Amygdala (tissue), 56 donors: ENCODE results near the gene MYADML2.

ENCODE experiments used
- DNase-seq, 56 donors: peaks; one replicate each; lab custom pipeline; 2025; lab: John Stamatoyannopoulos, UW

Gene MYADML2

GRCh38 chr17:81980122-81980521 lies 33.1 kb upstream of the MYADML2 start:
- DNase-seq: no peak

DNA sequence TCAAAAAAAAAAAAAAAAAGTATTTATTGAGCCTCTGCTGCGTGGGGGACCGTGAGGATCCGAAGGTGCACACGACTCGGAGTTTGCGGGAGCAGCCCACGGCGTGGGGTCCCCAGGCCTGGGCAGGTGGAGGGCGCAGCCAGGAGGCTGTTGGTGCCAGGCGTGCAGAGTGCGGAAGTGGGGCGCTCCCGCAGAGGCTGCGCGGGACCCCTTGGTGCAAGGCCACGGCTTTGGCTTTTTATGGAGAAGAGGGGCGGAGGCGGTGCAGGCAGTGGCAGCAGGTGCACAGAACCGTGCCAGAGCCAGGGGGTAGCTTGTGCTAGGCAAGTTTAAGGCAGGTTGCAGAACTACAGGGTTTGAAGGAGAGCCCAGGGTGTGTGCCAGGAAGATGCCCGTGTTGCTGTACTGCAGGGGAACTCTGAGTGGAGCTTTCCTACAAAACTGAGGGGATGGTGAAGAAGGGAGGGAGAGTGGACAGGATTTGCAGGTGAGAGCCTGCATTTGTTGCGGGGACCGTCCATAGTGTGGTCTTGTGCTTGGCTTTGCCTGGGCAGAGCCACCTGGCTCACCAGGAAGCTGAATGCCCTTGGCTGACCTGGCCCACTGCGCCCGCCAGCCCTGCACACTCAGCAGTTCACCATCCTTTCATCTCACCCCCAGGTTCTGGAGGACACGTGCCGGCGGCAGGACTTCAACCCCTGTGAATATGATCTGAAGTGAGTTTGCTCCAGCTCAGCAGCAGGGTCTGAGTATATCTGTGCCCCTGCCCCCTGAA lies 31.7 kb upstream of the MYADML2 start:
- DNase-seq: no peak

- peak in 54 of 56 donors; percentile 40 to 91 (median 77) for DNase-seq
Observed at GRCh38 chr17:81977211-81977808, 30.3 kb upstream of the MYADML2 start, which contains the start of gene ASPSCR1. Gene ASPSCR1, plus strand, starts transcription at chr17:81977629. Its CDS starts 18 bp downstream, at chr17:81977647.

DNA sequence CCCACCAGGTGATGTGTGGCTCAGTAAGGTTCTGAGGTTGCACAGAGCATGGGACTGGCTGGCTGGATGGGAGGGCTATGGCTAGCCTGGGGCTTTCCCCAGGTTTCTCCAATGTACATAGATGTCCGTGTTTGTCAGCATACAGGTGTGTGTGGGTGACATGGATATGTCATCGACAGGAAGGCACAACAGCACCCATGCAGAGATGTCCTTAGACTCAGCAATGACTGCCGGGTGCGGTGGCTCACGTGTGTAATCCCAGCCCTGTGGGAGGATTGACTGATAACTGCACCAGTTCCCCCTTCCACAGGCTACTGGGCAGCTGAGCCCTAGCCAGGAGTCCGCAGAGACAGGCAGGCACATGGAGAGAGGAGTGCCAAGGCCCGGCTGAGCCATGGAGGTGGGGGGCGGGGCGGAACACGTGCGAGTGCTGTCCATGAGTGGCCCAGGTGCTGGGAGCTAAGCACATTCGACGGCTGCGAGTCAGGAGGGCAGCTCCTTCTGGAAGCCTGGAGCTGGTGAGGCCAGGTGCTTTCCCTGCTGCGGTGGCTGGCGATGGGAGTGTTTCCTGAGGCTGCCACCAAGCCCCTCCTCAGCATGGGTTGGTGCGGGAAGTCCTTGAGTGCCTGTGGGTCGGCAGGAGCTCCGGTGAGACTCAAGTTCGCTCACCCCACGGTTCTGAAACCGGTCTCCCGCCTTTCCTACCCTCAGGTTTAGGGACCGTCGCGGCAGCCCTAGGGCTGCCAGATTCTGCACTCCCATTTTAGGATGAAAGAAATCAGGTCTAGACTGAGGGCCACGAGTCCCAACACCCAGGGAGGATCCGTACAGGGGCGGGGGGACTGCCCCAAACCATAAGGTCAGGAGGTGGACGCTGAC lies 29.5 kb upstream of the MYADML2 start:
- DNase-seq: no peak

DNA sequence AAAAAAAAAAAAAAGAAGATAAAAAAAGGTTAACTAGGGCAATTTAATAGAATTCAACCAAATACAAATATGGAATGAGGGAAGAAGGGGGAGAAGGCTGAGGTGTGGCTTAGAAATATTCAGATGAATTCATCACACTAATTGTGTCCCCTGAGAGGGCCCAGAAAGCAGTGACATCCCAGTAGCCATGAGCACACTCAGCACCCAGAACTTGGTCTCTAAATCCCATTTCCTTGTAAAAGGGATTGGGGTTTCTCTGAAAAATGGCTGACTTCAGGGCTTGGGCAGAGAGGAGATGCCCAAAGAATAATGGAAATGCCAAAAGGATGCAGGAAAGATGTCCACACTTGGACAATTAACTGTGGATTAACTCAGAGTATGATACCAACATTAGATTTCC lies 26.4 kb upstream of the MYADML2 start:
- DNase-seq: no peak

GRCh38 chr17:81968850-81969812 lies 22.1 kb upstream of the MYADML2 start:
- DNase-seq: no peak

- DNase-seq: no peak
Observed at GRCh38 chr17:81968396-81968745, 21.3 kb upstream of the MYADML2 start.

- DNase-seq: peak in 55 of 56 donors; percentile 20 to 91 (median 79)
Observed at GRCh38 chr17:81967533-81968395, 20.7 kb upstream of the MYADML2 start.

DNA sequence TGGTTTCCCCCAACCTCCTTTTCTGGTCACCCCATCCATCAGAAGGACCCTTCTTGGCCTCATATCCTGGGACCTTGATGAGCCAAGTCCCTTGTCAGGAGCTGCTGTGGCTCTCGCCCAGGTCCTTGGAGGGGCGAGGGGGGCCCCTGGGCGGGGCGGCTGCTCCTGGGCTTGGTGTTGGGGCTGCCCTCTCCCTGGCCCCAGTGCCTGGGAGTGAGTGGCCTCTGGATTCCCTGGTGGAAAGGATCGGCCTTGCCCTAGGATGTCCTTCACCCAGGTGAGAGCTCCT lies 20.2 kb upstream of the MYADML2 start:
- no peak for DNase-seq

DNA sequence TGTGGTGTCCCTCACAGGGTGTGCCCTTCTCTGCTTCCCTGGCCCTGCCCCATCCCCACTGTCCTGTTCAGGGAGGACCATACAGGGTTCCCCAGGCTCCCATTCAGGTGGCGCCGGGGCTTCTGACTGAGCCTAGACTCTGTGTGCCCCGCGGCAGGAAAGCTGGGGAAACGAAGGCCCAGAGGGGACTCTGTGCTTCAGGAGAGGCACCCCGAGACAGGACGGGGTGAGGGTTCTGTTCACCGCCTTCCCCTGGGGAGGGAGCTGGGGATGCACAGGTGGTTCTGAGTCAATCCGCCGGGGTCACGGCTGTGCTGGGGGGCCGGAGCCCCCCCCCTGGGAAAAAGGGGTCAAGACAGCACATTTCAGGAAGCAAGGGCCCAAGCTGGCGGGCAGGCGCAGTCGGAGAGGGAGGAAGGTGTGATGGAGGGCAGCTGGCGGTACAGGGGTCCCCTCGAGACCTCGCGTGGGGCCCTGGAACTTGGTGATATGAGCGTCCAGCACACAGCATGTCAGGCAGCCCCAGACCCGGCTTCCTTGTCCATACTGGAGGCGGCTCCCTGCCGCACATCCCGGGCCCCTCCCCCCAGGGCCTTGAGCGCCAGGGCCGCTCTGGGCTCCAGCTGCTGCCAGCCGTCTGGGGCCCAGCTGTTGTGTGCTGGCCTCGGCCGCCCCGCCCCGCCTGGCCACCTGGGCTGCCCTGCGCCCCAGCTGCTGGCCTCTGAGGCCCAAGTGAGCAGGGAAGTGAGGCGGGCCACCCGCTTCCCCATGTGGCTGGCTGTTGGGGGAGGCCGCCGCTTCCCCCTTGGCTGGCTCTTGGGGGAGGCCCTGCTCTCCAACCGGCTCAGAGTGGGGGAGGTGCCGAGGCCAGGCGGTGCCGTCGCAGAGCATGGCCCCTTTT lies 19.6 kb upstream of the MYADML2 start:
- peak in 26 of 56 donors; percentile 7 to 62 (median 28) for DNase-seq

DNA sequence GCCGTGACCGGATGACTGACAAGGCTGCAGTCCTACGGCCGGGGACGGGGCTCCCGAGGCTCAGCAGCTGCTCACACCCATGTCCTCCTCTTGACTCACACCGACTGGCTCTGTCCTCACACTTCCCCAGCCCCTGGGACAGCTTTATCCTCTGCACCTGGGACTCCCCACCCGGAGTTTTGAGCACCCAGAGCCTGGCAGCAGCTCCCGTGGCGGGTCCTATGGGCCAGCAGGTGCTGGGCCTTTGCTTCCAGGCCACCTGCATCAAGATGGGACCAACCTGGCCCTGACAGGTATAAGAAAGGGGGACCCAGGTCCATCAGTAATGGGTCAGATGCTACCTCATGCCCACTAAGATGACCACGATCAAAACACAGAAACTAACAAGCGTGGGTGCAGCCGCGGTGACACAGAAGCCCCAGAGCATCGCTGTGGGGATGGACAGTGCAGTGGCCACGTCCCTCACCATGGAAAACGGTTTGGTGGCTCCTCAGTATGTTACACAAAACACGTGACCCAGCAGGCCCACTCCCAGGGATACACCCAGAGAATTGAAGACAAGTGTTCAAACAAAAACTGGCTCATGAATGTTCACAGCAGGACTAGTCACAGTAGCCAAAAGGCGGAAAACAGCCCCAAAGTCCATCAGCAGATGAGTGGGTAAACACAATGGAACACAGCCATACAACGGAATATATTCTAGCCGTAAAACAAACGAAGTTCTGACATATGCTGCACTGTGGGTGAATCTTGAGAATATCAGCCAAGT lies 17.2 kb upstream of the MYADML2 start:
- no peak for DNase-seq

DNA sequence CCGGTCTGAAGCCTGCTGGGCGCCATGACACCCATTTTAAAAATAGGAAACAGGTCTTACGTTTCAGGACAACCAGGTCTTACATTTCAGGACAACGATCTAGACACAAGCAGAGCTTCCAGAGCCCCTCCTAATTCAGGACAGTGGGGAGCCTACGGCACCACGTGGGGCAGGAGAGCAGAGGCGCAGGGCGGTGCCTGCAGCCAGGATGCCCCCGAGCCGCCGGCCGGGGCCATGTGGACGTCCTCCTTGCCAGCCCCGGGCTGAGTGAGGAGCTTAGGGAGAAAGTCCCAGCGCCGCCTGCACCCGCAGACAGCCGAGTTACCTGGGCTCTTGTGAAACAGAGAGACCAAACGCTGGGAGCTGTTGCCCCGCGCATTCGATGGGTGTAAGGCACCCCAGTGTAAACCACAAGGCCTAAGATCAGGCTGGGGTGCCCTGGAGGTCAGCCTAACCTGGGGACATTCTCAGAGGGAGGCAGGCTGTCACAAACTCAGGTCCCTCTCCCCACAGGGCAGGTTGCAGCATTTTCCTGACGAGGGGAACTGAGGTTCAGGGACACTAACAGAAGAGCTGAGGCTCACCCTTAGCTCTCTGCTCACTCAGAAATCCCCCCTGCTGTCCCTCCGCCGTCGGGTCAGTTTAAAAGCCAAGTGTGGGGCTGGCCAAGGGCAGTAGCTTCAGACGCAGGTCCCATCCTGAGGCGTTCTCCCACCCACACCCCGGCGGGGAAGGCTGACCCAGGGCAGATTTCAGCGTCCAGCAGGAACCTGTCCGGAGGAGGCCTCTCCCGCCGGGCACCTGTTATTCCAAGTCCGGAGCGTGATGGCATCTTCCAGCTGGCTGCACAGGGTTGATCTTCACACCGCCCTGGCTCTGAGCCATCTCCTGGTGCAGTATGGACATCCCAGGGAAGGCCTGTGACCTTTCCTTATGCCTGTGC lies 15.7 kb upstream of the MYADML2 start:
- no peak for DNase-seq

DNA sequence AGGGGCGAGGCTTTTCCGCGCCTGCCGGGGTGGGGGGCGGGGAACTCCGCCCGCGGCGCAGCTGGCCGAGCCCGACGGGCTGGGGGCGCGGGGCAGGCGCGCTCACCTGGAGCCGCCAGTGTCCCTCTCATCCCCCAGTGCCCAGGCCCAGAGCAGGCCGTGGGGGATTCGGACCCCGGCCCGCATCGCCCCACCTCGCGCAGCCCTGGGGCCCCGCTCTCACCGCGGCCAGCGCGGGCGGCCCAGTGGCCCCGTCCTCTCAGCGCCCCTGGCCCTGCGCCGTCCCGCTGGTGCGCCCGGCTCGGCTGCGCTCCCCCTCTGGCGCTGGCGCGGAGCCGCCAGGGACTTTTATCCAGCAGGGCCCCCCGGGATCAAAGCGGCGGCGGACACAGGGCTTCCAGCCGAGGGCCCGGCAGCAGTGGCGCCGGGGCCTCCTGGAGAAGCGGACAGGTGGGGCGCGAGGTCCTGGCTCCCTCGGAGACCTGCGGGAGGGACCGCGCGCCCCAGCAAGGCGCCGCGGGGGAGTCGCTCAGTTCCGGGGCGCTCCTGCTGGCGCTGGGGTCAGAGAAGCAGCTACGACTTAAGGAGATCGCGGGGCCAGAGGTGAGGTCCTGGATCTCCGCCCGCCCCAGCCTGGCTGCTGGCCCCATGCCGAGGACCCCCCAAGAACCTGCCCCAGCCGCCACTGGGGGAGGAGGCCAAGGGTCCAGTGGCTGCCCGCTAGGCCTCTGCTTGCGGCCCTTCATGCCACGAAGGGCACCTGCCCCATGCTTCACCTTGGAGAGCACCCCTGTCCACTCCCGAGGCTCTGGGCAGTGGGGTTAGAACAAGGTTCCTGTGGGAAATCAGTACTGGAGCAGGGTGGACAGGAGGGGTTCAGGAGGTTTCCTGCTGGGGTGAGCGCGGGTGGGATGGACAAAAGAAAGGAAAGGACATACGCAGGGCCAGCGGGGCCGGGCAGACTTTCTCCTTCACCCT lies 14.8 kb upstream of the MYADML2 start:
- DNase-seq: no peak

GRCh38 chr17:81961087-81961511 lies 14.1 kb upstream of the MYADML2 start, which contains the start of gene NOTUM:
Gene NOTUM, minus strand, starts transcription at chr17:81961187. Its CDS starts 278 bp downstream, at chr17:81960909.
- DNase-seq: peak in 2 of 56 donors; percentile 15 to 18
